ENCODE results near the gene PPIE.

DNA sequence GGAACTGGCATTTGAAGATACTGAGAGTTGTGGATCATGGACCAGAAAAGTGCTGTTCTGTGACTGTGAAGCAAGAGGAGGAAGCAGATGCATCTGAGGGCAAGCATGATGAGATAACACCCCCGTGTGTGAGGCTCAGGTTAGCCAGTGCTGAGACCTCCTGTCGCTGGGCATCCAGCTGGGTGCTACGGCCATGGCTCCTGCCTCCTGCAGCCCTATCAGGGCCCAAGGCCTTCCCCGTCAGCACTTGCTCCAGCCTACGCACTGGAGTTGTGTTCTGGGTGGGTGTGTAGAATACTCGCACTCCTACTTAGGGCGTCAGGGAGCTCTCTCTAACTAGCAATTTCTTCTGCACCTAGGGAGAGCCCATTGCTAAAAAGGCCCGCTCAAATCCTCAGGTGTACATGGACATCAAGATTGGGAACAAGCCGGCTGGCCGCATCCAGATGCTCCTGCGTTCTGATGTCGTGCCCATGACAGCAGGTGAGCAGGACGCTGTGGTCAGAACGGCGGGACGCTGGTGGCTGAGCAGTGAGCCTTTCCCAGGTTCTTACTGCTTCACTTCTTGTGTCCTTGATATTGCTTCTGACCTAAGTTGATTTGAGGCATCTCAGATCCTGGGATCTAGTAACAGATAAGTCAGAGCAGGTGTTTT, 6.5 kb downstream of the PPIE start:
- TF ChIP-seq CTCF (IDR thresholded peaks at IDR 0.05) (no peak), ZFX (IDR thresholded peaks at IDR 0.05; ENCODE audit: borderline replicate concordance) (no peak)

Measured in 22Rv1 (cell line).